ENCODE data around the gene PRDM11. TPM values are rescaled to one million over a fixed set of nuclear protein-coding genes. Genes with fewer than 3 reads are reported as not detected.

PRDM11 gene
- total RNA-seq, 3 donors from 2014 or later = 7.6 to 25.2 (median 11.3) TPM

- intact Hi-C loops (cut with DNase I, micrococcal nuclease) = no loop called here
- Histone ChIP-seq H3K36me3 (ENCODE audit: low read depth) (no peaks in the 10 kb centered on the region), H3K9me3 (no peaks in the 10 kb centered on the region), H3K4me3 (no peak overlapping the region), H3K4me1 (ENCODE audit: low read depth) (peaks cover 16% of the 10 kb centered on the region)
- ATAC-seq (no peak), DNase-seq (no peak)
- TF ChIP-seq CTCF (IDR thresholded peaks at IDR 0.05) = no peak
These were observed 10.3 kb downstream of the PRDM11 start for GRCh38 chr11:45156741-45157140.

GRCh38 chr11:45157247-45158209, 11.1 kb downstream of the PRDM11 start:
- Histone ChIP-seq H3K4me1 (ENCODE audit: low read depth) (peaks cover 16% of the 10 kb centered on the region), H3K4me3 (no peak overlapping the region), H3K36me3 (ENCODE audit: low read depth) (no peaks in the 10 kb centered on the region), H3K9me3 (no peaks in the 10 kb centered on the region)
- intact Hi-C loops (cut with DNase I, micrococcal nuclease) = no loop called here
- no peak for DNase-seq
- no peak for TF ChIP-seq CTCF (IDR thresholded peaks at IDR 0.05)
- no peak for ATAC-seq

DNA sequence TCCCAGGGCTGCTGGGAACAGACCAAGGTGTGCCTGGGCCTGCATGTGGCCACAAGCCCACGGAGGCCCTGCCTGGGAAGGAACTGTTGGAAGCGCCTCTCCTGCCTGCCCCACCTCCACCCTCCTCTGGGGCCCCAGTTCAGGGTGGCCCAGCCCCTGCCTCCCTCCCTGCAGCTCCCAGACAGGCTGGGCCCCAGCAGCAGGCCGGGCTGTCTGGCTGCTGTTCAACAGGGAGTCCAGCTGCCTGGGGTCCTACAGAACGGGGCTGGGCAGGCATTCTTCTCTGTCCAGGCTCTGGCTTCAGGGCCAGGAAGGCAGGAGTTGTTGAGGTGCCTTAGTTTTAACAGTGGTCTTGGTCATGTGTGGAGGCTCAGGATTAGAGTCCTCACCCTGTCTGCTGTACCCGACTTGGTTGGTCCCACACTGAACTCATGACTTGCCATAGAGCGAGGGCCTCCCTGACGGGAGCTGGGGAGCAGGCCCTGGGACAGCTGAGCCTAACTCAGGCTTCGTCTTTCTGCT, 11.8 kb downstream of the PRDM11 start:
- ATAC-seq (peak; percentile 65), DNase-seq (no peak)
- intact Hi-C loops (cut with DNase I, micrococcal nuclease) = no loop called here
- H3K4me1 ChIP-seq (ENCODE audit: low read depth) = peaks cover 16% of the 10 kb centered on the region
- H3K36me3 ChIP-seq (ENCODE audit: low read depth) = no peaks in the 10 kb centered on the region
- no peaks in the 10 kb centered on the region for H3K9me3 ChIP-seq
- no peak for TF ChIP-seq CTCF (IDR thresholded peaks at IDR 0.05)
- H3K4me3 ChIP-seq = no peak overlapping the region

DNA sequence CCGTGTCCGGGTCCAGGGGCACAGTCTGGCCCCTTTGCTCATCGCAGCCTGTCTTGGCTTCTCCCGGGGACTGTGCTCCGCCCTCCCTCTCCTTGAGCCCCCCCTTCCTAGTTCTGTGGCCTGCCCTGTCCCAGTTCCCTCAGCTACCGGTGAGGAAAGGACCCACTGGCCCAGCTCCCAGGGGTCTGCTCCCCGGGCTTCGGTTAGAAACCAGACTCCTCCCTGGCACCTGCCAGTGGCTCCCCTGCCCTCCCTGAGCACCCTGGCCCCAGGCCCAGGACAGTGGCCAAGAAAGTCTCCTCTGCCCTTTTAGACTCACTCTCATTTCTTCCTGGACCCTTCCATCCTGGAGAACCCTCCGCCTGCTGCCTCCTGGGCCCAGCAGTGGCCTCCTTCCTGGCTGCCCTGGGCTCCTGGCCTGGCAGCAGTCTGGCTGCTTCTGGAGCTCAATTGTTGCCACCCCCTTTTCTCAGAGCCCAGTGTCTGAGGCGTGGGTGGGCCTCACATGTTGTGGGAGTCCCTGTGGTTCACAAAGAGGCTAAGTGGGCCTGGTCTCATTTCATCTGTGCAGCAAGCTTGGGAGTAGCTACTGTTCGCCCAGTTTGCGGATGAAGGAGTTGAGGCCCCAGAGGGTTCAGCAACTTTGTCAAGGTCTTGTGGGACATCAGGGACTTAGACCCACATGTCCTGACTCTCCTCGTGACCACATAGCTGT, 12.6 kb downstream of the PRDM11 start:
- Histone ChIP-seq H3K36me3 (ENCODE audit: low read depth) (no peaks in the 10 kb centered on the region), H3K4me1 (ENCODE audit: low read depth) (peaks cover 16% of the 10 kb centered on the region), H3K4me3 (no peak overlapping the region), H3K9me3 (no peaks in the 10 kb centered on the region)
- intact Hi-C loops (cut with DNase I, micrococcal nuclease) = no loop called here
- DNase-seq (no peak), ATAC-seq (no peak)
- no peak for TF ChIP-seq CTCF (IDR thresholded peaks at IDR 0.05)

GRCh38 chr11:45159781-45160365, 13.4 kb downstream of the PRDM11 start:
- Histone ChIP-seq H3K9me3 (no peaks in the 10 kb centered on the region), H3K4me1 (ENCODE audit: low read depth) (peaks cover 16% of the 10 kb centered on the region), H3K4me3 (no peak overlapping the region), H3K36me3 (ENCODE audit: low read depth) (no peaks in the 10 kb centered on the region)
- ATAC-seq = no peak
- no peak for TF ChIP-seq CTCF (IDR thresholded peaks at IDR 0.05)
- intact Hi-C loops (cut with DNase I, micrococcal nuclease) = no loop called here
- DNase-seq = no peak
